Neural cell (in vitro differentiated cells): ENCODE results near the gene TCF4. TPM values are rescaled to one million over a fixed set of nuclear protein-coding genes. Genes with fewer than 3 reads are reported as not detected.

Experiments
- H2AFZ ChIP-seq: fragments of 200-600, 300-800 bp; sonication (generic), shearing (Covaris generic); 2 replicates; pipeline ENCODE4 v1.6.0; 2014; ENCODE audit warnings: low read depth, mild to moderate bottlenecking, antibody characterized with exemption, low read length, moderate library complexity
- H3F3A ChIP-seq: fragments of 200-600 bp; shearing (Covaris generic); 2 replicates; pipeline ENCODE4 v1.6.1; 2016; ENCODE audit warnings: mild to moderate bottlenecking, moderate library complexity, mixed read lengths, antibody characterized with exemption, low read length; ENCODE audit not compliant: insufficient read depth, poor library complexity, severe bottlenecking
- H3K27ac ChIP-seq: fragments of 200-600, 300-800 bp; sonication (generic), shearing (Covaris generic); 2 replicates; pipeline ENCODE4 v1.5.1; 2014; ENCODE audit warnings: mild to moderate bottlenecking, low read length, moderate library complexity
- H3K27me3 ChIP-seq: fragments of 300-800, 200-600 bp; sonication (generic), shearing (Covaris generic); 2 replicates; pipeline ENCODE4 v1.6.0; 2014; ENCODE audit warnings: mild to moderate bottlenecking, low read depth, low read length, moderate library complexity; ENCODE audit not compliant: insufficient read depth
- H3K36me3 ChIP-seq: fragments of 300-800, 200-600 bp; sonication (generic), shearing (Covaris generic); 2 replicates; pipeline ENCODE4 v1.5.1; 2014; ENCODE audit warnings: mild to moderate bottlenecking, antibody characterized with exemption, low read length, moderate library complexity; ENCODE audit not compliant: insufficient read depth
- H3K4me2 ChIP-seq: fragments of 300-800, 200-600 bp; sonication (generic), shearing (Covaris generic); 2 replicates; pipeline ENCODE4 v1.6.0; 2014; ENCODE audit warnings: mild to moderate bottlenecking, low read length
- H3K4me3 ChIP-seq: fragments of 300-800, 200-600 bp; sonication (generic), shearing (Covaris generic); 2 replicates; pipeline ENCODE4 v1.5.1; 2014; ENCODE audit warnings: mild to moderate bottlenecking, low read length, moderate library complexity
- H3K79me2 ChIP-seq: fragments of 200-600 bp; shearing (Covaris generic); replicated peaks from 2 replicates; pipeline ENCODE4 v1.6.0; 2014; ENCODE audit warnings: mild to moderate bottlenecking, low read length, moderate library complexity; ENCODE audit not compliant: insufficient read depth
- H3K9ac ChIP-seq: fragments of 300-800, 200-600 bp; sonication (generic), shearing (Covaris generic); 2 replicates; pipeline ENCODE4 v1.6.1; 2016; ENCODE audit warnings: mild to moderate bottlenecking, low read length, mixed read lengths
- H3K9me2 ChIP-seq: fragments of 200-600 bp; shearing (Covaris generic); 2 replicates; pipeline ENCODE4 v1.6.1; 2016; ENCODE audit warnings: mild to moderate bottlenecking, low read length, mixed read lengths; ENCODE audit not compliant: insufficient read depth
- H3K9me3 ChIP-seq: fragments of 200-600, 300-800 bp; sonication (generic), shearing (Covaris generic); 2 replicates; pipeline ENCODE4 v1.6.1; 2016; ENCODE audit warnings: mild to moderate bottlenecking, mixed run types, low read length, moderate library complexity, mixed read lengths
- H4K20me1 ChIP-seq: fragments of 200-600 bp; shearing (Covaris generic); 2 replicates; pipeline ENCODE4 v1.6.1; 2016; ENCODE audit warnings: mild to moderate bottlenecking, mixed run types; ENCODE audit not compliant: insufficient read depth
- CTCF ChIP-seq: fragments of 450-650 bp; IDR thresholded peaks from 2 replicates; pipeline ENCODE4 v1.5.1; 2014; ENCODE audit warnings: antibody characterized with exemption, mild to moderate bottlenecking, moderate library complexity; ENCODE audit not compliant: poor library complexity, severe bottlenecking
- EP300 ChIP-seq: fragments of 450-650 bp; conservative IDR thresholded peaks from 2 replicates; pipeline ENCODE4 v1.6.1; 2014; ENCODE audit warnings: antibody characterized with exemption, mild to moderate bottlenecking, moderate library complexity; ENCODE audit not compliant: poor library complexity, severe bottlenecking
- EZH2 ChIP-seq: fragments of 200-600, 300-800 bp; shearing (Covaris generic), sonication (generic); IDR thresholded peaks from 2 replicates; pipeline ENCODE4 v1.6.1; 2014; ENCODE audit warnings: antibody characterized with exemption, low read length, borderline replicate concordance, mild to moderate bottlenecking; ENCODE audit not compliant: insufficient read depth, poor library complexity, severe bottlenecking
- MXI1 ChIP-seq: fragments of 450-650 bp; conservative IDR thresholded peaks from 2 replicates; pipeline ENCODE4 v1.6.1; 2014; ENCODE audit warnings: antibody characterized with exemption, mild to moderate bottlenecking; ENCODE audit not compliant: poor library complexity, severe bottlenecking
- RAD21 ChIP-seq: fragments of 450-650 bp; conservative IDR thresholded peaks from 2 replicates; pipeline ENCODE4 v1.6.1; 2014; ENCODE audit warnings: antibody characterized with exemption, mild to moderate bottlenecking, moderate library complexity
- SMC3 ChIP-seq: fragments of 450-650 bp; conservative IDR thresholded peaks from 2 replicates; pipeline ENCODE4 v1.6.1; 2014; ENCODE audit warnings: antibody characterized with exemption, mild to moderate bottlenecking, moderate library complexity; ENCODE audit not compliant: poor library complexity
- TAF1 ChIP-seq: IDR thresholded peaks from 2 replicates; pipeline ENCODE4 v1.6.1; 2012; ENCODE audit warnings: low read depth
- polyA plus RNA-seq: library from polyadenylated mRNA; depleted of rRNA; stranded (reverse); fragments of >200 nt; gene quantifications from 2 replicates; pipeline ENCODE4 v1.2.3, GENCODE V29; 2014

TCF4 gene
- polyA plus RNA-seq, 1 donor from 2014 or later, result 7.0 TPM

GRCh38 chr18:55435592-55435991 is 152.4 kb downstream of the TCF4 start:
- H3F3A ChIP-seq, result no peaks in the 10 kb centered on the region
- no peak overlapping the region for H2AFZ ChIP-seq
- H3K9me2 ChIP-seq, result no peaks in the 10 kb centered on the region
- H3K27me3 ChIP-seq, result no peaks in the 10 kb centered on the region
- no peaks in the 10 kb centered on the region for H4K20me1 ChIP-seq
- H3K4me3 ChIP-seq, result no peak overlapping the region
- TF ChIP-seq EP300 (no peak), EZH2 (no peak), CTCF (no peak), TAF1 (no peak)
- H3K79me2 ChIP-seq, result peaks cover 15% of the 10 kb centered on the region
- no peak overlapping the region for H3K9ac ChIP-seq
- no peak overlapping the region for H3K27ac ChIP-seq
- H3K4me2 ChIP-seq, result no peak overlapping the region
- no peaks in the 10 kb centered on the region for H3K9me3 ChIP-seq
- no peaks in the 10 kb centered on the region for H3K36me3 ChIP-seq

GRCh38 chr18:55433648-55434047 is 154.3 kb downstream of the TCF4 start:
- Histone ChIP-seq H4K20me1 (no peaks in the 10 kb centered on the region), H3K27me3 (no peaks in the 10 kb centered on the region), H3K9me3 (no peaks in the 10 kb centered on the region), H3K9me2 (no peaks in the 10 kb centered on the region), H3K79me2 (peaks cover 15% of the 10 kb centered on the region), H3K4me2 (no peak overlapping the region), H2AFZ (no peak overlapping the region), H3K9ac (no peak overlapping the region), H3K4me3 (no peak overlapping the region), H3F3A (no peaks in the 10 kb centered on the region), H3K36me3 (no peaks in the 10 kb centered on the region), H3K27ac (no peak overlapping the region)
- no peak for TF ChIP-seq EZH2
- no peak for TF ChIP-seq EP300

- Histone ChIP-seq H2AFZ (no peak overlapping the region), H3K27ac (no peak overlapping the region), H3K79me2 (peaks cover 15% of the 10 kb centered on the region), H3K9me3 (no peaks in the 10 kb centered on the region), H3F3A (no peaks in the 10 kb centered on the region), H4K20me1 (no peaks in the 10 kb centered on the region), H3K36me3 (no peaks in the 10 kb centered on the region), H3K9ac (no peak overlapping the region), H3K4me3 (no peak overlapping the region), H3K27me3 (no peaks in the 10 kb centered on the region), H3K4me2 (no peak overlapping the region), H3K9me2 (no peaks in the 10 kb centered on the region)
- TF ChIP-seq EZH2, result no peak
- no peak for TF ChIP-seq SMC3
- no peak for TF ChIP-seq CTCF
- no peak for TF ChIP-seq RAD21
- TF ChIP-seq EP300, result no peak
- TF ChIP-seq TAF1, result no peak
- TF ChIP-seq MXI1, result no peak
These were observed 154.9 kb downstream of the TCF4 start for GRCh38 chr18:55433140-55433539.
